Stimulated activated naive CD8-positive, alpha-beta T cell treated with anti-CD3 and anti-CD28 coated beads, Interleukin-15, Interleukin-2, amounts not matched to agents 100 ng/mL and 50 ng/mL, for 24 hours (primary cell): ENCODE results near the gene WSB1.

Experiments used
- H3K27ac Mint-ChIP-seq: one replicate; pipeline ENCODE4 v1.8.0; 2021; ENCODE audit warnings: mild to moderate bottlenecking, mixed read lengths
- H3K27me3 Mint-ChIP-seq: one replicate; pipeline ENCODE4 v1.8.0; 2021; ENCODE audit warnings: mixed read lengths
- H3K36me3 Mint-ChIP-seq: one replicate; pipeline ENCODE4 v1.8.0; 2021; ENCODE audit warnings: low read depth, mixed read lengths
- H3K4me1 Mint-ChIP-seq: one replicate; pipeline ENCODE4 v1.8.0; 2021; ENCODE audit warnings: low read depth, mixed read lengths
- H3K4me3 Mint-ChIP-seq: one replicate; pipeline ENCODE4 v1.8.0; 2021; ENCODE audit warnings: mild to moderate bottlenecking, mixed read lengths
- H3K9me3 Mint-ChIP-seq: one replicate; pipeline ENCODE4 v1.8.0; 2021; ENCODE audit warnings: mixed read lengths

WSB1 gene

DNA sequence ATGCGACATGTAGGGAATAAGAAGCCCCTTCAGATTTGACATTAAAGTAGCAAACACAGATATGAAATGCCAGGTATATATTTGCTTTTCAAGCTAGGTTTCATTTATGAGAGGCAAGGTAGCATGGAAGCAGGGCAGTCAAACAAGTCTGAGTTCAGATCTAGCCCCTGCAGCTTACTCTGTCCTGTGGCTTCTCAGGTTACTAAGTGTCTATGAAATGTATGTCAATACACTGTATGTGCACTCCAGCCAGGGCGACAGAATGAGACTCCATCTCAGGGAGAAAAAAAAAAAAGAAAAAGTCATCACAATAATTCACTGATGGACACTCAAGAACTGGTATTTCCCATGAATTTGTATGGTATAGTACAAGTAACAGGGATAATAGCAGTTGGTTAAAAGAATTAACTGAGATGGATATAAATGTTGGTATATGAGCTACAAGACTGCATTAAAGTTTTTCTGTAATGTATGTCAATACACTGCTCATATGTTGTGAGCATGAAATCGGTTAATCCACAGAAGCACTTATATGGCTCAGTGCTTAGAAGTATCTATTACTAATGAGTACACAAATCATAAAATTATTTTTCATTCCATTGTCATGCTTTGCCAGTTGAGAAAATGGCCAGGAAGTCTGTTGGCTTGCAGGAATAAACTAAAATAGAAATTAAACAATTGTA, 2.9 kb upstream of the WSB1 start:
- H3K4me3 Mint-ChIP-seq: no peak overlapping the region
- no peak overlapping the region for H3K27ac Mint-ChIP-seq
- peaks cover 21% of the 10 kb centered on the region for H3K4me1 Mint-ChIP-seq
- no peaks in the 10 kb centered on the region for H3K27me3 Mint-ChIP-seq
- H3K36me3 Mint-ChIP-seq: peaks cover 2% of the 10 kb centered on the region
- H3K9me3 Mint-ChIP-seq: no peaks in the 10 kb centered on the region

DNA sequence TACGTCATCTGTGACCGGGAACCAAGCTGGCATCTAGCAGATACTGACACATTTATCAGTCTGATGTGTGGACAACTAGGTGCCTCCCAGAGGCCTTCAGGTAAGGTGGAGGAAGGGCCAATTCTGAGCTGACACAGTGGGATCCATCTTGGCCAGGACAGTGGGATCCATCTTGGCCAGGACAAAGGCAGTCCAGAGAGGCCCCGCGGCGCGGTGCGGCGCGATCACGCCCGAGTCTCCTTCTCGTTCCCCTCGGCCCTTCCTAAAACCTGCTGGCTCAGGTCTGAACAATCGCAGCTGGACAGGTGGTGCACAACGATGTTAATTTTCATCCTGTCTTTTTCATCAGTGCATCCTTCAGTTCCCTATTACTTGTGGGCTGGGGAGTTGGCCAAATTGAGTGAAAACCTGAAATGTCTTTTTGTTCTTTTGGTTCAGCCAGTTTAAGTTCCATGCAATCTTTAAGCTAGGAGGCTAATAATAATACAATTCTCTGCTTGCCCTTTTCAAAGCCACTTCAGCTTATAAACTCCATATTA, 486 bp upstream of the WSB1 start:
- Mint-ChIP-seq H3K9me3 (no peaks in the 10 kb centered on the region), H3K4me1 (peaks cover 44% of the 10 kb centered on the region), H3K36me3 (peaks cover 7% of the 10 kb centered on the region), H3K27me3 (no peaks in the 10 kb centered on the region), H3K27ac (peak overlapping the region; percentile 98), H3K4me3 (peak overlapping the region; percentile 97)

DNA sequence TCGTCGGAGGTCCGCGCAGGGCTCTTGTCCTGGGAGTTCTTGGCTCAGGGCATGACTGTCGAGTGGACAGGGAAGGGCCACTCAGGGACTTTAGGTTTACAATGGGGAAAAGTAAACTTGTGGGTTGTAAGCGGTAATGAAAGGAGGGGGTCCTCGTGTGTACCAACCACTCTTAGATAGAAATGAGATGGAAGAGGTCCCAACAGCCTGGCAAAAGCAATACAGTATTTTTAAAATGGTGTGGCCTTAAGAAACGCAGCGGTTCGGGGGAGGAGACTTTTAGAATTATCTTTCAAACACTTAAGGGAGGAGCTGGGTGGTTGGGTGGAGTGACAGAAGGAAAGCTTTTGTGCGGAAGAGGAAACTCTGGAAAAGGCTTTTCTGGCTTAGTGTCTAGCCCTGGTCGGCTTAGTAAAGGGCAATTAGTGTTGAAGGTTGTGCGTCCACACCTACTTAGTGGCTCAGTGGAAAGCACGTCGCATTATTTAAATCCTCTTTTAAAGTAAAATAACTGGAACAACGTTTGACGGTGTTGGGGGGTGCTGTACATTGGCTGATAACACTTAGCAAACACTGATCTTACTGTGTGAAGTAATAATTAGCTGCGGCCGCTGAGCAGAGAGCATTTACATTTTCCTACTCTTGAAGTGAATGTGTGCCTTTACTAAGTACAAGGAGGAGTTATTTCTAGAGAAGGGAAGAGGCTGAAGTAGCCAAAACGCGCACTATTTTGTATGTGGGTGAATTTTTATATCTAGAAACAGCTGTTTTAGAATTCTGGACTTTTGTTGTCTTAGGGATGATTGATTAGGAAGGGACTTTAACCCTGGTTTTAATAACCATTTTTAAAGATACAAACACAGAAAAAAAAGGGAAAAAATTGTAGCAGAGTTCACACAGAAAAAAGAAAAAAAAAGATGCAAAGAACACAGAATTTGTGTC, 1.0 kb downstream of the WSB1 start:
- H3K36me3 Mint-ChIP-seq: peaks cover 7% of the 10 kb centered on the region
- peak overlapping the region; percentile 98 for H3K27ac Mint-ChIP-seq
- H3K27me3 Mint-ChIP-seq: no peaks in the 10 kb centered on the region
- H3K9me3 Mint-ChIP-seq: no peaks in the 10 kb centered on the region
- peak overlapping the region; percentile 97 for H3K4me3 Mint-ChIP-seq
- peaks cover 57% of the 10 kb centered on the region for H3K4me1 Mint-ChIP-seq

DNA sequence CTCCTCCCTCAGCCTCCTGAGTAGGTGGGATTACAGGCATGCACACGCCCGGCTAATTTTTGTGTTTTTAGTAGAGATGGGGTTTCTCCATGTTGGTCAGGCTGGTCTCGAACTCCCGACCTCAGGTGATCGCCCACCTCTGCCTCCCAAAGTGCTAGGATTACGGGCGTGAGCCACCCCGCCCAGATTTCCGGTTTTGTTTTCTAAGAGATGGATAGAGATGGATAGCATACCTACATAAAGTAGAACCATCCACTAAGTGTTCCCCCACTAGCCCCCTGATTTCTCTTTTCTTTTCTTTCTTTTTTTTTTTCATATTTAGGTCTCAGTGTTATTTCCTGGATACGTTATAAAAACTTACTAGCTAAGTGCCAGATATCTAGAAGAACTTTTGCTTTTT, 2.0 kb downstream of the WSB1 start:
- Mint-ChIP-seq H3K9me3 (no peaks in the 10 kb centered on the region), H3K27ac (peak overlapping the region; percentile 98), H3K36me3 (peaks cover 7% of the 10 kb centered on the region)

DNA sequence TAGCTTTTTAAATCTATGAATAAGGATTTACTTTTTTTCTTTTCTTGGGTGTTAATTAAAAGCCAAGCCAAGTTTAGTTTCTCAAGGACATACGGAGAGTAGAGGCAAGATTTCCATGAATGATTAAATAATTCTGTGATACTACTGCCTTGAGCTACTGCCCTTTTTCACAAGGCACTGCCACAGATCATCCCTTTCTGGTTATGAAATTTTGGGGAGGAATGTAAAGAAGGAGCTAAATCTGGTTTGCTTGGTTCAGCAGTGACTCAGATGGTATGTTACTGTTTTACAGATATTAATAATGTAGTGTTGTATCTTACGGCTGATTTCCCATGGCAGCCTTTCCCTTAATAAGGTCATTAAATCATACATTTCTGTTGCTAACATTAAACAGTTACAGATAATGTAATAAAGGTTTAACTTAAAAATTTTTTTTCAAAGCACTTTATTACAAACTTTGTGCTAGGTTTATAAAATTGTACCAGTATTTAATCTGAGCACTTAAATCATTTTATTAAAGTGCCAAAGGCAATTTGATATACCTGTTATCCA, 2.6 kb downstream of the WSB1 start:
- Mint-ChIP-seq H3K4me3 (peak overlapping the region; percentile 97), H3K27me3 (no peaks in the 10 kb centered on the region), H3K36me3 (peaks cover 12% of the 10 kb centered on the region), H3K4me1 (peaks cover 67% of the 10 kb centered on the region), H3K9me3 (no peaks in the 10 kb centered on the region), H3K27ac (peak overlapping the region; percentile 98)

More for the DNA sequence above, 2.0 kb downstream of the WSB1 start:
- peaks cover 61% of the 10 kb centered on the region for H3K4me1 Mint-ChIP-seq
- peak overlapping the region; percentile 97 for H3K4me3 Mint-ChIP-seq
- H3K27me3 Mint-ChIP-seq: no peaks in the 10 kb centered on the region

DNA sequence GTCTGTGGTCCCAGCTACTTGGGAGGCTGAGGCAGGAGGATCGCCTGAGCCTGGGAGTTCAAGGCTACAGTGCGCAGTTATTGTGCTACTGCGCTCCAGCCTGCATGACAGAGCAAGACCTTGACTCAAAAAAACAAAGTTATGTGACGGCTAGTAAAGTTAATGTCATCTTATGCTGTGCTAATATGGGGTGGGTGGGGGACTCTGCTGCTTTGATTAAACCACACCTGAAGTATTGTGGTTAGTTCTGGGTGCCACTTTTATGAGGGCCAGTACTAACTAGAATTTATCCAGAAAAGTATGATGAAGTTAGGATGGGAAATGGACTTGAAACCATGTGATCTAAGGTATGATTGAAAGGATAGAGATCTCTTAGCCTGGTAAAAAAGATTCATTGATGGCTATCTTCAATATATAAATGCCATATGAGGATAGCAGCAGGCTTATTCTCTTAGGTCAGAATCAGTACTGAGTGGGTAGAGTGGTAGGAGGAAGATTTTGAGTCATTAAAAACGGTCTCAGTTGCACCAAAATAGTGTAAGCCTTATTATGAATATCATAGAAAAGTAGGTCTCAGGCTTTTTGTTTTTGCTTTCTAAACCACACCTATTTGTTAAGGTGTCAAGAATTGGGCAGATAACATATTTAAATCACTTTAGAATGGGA, 5.6 kb downstream of the WSB1 start:
- Mint-ChIP-seq H3K4me3 (peak overlapping the region; percentile 31), H3K27me3 (no peaks in the 10 kb centered on the region), H3K27ac (peak overlapping the region; percentile 65), H3K36me3 (peaks cover 34% of the 10 kb centered on the region), H3K9me3 (no peaks in the 10 kb centered on the region), H3K4me1 (peaks cover 72% of the 10 kb centered on the region)

DNA sequence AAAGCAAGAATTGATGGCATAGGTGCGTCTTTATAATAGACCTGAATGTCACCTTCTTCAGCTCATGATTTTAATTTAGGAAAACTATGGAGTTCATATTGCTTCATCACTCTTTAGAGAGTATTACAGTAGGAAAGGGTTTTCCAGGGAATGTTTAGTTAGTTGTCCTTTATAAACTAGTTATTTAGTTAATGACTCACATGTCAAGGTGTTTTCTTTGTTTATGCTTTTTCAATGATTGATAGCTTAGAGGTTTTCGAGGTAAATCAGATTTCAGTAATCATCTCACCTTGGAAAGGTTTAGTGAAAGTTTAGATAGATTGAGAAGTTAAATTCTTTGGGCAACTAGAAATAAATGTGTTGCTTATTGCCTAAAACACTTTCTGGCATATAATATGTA, 9.8 kb downstream of the WSB1 start:
- H3K9me3 Mint-ChIP-seq: no peaks in the 10 kb centered on the region
- H3K4me1 Mint-ChIP-seq: peaks cover 36% of the 10 kb centered on the region
- peaks cover 61% of the 10 kb centered on the region for H3K36me3 Mint-ChIP-seq
- no peaks in the 10 kb centered on the region for H3K27me3 Mint-ChIP-seq
- no peak overlapping the region for H3K27ac Mint-ChIP-seq
- no peak overlapping the region for H3K4me3 Mint-ChIP-seq

DNA sequence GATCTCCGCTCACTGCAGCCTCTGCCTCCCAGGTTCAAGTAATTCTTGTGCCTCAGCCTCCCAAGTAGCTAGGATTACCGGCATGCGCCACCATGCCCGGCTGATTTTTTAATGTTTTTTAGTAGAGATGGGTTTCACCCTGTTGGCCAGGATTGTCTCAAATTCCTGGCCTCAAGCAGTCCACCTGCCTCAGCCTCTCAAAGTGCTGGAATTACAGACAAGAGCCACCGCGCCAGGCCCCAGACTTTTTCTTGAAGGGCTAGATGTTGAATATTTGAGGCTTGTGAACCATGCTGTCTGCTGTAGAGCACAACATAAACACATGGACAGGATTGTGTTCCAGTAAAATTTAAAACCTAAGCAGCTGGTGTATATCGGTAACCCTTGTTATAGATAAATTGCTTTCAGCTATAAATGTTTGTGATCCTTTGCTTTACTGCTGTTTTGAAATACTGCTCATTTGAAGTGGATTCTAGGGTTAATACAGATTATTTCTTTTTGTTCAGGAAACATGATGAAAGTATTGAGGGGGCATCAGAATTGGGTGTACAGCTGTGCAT, 12.4 kb downstream of the WSB1 start:
- peaks cover 15% of the 10 kb centered on the region for H3K4me1 Mint-ChIP-seq
- no peak overlapping the region for H3K4me3 Mint-ChIP-seq
- H3K36me3 Mint-ChIP-seq: peaks cover 72% of the 10 kb centered on the region
- H3K27me3 Mint-ChIP-seq: no peaks in the 10 kb centered on the region
- no peaks in the 10 kb centered on the region for H3K9me3 Mint-ChIP-seq
- no peak overlapping the region for H3K27ac Mint-ChIP-seq

DNA sequence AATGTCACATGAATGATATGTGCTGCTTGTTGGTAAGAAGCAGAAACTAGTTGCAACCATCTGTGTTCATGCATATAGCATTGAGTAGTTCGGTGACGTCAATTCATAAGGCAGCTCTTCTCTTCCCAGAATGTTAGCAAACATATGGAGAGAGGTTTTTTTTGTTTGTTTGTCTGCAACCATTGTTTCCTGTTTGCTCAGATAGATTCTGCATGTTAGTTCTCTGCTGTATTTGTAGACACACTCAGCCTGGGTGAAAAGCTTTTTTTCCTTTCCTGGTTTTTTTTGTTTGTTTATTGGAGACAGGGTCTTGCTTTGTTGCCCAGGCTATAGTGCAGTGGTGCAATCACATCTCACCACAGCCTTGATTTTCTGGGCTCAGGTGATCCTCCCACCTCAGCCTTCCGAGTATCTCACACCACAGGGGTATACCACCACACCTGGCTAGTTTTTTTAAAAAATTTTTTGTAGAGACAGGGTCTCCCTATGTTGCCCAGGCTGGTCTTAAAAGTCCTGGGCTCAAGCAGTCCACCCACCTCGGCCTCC, 16.7 kb downstream of the WSB1 start:
- no peak overlapping the region for H3K4me3 Mint-ChIP-seq
- no peak overlapping the region for H3K27ac Mint-ChIP-seq
- no peaks in the 10 kb centered on the region for H3K4me1 Mint-ChIP-seq
- peaks cover 75% of the 10 kb centered on the region for H3K36me3 Mint-ChIP-seq
- H3K9me3 Mint-ChIP-seq: no peaks in the 10 kb centered on the region
- no peaks in the 10 kb centered on the region for H3K27me3 Mint-ChIP-seq

DNA sequence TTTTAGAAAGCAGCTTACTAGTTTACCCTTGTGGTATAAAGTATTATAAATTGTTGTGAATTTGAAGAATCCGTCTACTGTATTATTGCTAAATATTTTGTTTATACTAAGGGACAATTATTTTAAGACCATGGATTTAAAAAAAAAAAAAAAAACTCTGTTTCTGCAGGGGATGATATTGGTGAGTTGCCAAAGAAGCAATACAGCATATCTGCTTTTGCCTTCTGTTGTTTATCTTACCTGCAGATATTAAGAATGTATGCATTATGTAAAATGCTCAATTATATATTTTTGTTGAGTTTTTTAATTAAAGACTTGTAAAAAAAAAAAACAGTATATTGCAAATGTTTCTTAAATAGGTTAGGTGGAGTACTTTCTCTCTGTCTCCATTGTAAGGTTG, 19.4 kb downstream of the WSB1 start:
- H3K4me1 Mint-ChIP-seq: no peaks in the 10 kb centered on the region
- H3K4me3 Mint-ChIP-seq: no peak overlapping the region
- H3K36me3 Mint-ChIP-seq: peaks cover 72% of the 10 kb centered on the region
- no peaks in the 10 kb centered on the region for H3K27me3 Mint-ChIP-seq
- H3K27ac Mint-ChIP-seq: no peak overlapping the region
- H3K9me3 Mint-ChIP-seq: no peaks in the 10 kb centered on the region

DNA sequence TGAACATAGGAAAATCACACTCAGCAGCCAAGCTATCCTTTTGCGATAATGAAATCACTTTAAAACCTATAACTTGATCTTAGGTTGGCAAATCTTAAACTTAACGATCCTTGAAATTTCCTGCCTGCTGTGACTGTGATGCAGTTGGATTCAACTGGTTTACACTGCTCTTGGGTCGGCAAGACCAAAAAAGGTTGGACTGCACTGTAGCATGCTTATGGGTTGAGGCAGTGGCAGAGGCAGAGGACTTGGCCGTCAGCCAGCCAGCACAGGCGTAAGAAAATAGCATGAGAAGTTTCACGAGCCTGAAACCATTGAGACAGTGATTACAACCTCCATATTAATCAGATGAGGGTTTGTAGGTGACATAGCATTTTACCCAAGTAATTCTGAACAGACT, 21.4 kb downstream of the WSB1 start:
- Mint-ChIP-seq H3K9me3 (no peaks in the 10 kb centered on the region), H3K36me3 (peaks cover 68% of the 10 kb centered on the region)

DNA sequence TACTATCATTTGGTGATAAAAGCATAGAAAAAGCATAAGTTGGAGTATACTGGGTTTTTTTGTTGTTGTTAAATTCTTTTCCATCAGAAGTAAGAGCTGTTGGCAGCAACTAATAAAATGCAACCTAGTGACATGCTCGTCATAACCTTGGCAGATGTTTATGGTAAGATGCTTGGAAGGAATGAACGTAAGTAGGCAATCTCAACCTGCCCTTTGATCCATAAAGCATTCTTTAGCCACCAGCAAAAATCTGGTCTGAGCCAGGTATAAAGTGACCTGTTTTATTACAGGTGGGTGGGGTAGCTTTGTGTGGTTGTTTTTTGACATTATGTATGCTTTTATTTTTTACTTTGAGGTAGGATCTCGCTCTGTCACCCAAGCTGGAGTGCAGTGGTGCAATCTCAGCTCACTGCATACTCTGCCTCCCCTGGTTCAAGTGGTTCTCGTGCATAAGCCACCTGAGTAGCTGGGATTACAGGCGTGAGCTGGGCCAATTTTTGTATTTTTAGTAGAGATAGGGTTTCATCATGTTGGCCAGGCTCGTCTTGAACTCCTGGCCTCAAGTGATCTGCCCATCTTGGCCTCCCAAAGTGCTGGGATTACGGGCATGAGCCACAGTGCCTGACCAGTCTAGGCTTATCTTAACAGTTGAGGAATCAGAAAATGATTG, 22.0 kb downstream of the WSB1 start:
- Mint-ChIP-seq H3K4me1 (no peaks in the 10 kb centered on the region), H3K27me3 (no peaks in the 10 kb centered on the region), H3K9me3 (no peaks in the 10 kb centered on the region), H3K4me3 (no peak overlapping the region), H3K36me3 (peaks cover 62% of the 10 kb centered on the region), H3K27ac (no peak overlapping the region)

More for the DNA sequence above, 21.4 kb downstream of the WSB1 start:
- Mint-ChIP-seq H3K4me1 (no peaks in the 10 kb centered on the region), H3K4me3 (no peak overlapping the region), H3K27me3 (no peaks in the 10 kb centered on the region), H3K27ac (no peak overlapping the region)

DNA sequence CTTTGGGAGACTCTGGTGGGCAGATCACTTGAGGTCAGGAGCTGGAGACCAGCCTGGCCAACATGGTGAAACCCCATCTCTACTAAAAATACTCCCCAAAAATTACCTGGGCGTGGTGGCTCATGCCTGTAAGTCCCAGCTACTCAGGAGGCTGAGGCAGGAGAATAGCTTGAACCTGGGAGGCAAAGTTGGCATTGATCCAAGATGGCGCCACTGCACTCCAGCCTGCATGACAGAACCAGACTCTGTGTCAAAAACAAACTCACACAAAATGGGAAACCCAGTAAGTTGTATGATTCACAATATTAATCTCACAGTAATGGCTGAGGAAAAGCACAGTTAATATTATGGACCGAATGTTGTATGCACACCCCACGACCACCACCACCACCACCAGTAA, 24.3 kb downstream of the WSB1 start:
- Mint-ChIP-seq H3K27me3 (no peaks in the 10 kb centered on the region), H3K36me3 (peaks cover 42% of the 10 kb centered on the region), H3K9me3 (no peaks in the 10 kb centered on the region), H3K4me3 (no peak overlapping the region), H3K4me1 (no peaks in the 10 kb centered on the region), H3K27ac (no peak overlapping the region)

DNA sequence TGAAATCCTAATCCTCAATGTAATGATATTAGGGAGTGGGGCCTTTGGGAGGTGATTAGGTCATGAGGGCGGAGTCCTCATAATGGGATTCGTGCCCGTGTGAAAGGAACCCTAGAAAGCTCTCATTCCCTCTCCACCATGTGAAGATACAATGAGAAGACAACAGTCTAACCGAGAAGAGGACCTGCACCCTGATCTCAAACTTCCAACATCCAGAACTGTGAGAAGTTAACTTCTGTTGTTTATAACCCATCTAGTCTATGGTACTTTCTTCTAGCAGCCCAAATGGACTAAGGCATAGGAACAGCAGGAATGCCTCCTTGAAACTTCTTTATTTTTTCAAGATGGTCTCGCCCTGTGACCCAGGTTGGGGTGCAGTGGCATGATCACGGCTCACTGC, 24.7 kb downstream of the WSB1 start:
- Mint-ChIP-seq H3K27ac (no peak overlapping the region), H3K36me3 (peaks cover 38% of the 10 kb centered on the region), H3K27me3 (no peaks in the 10 kb centered on the region), H3K4me1 (no peaks in the 10 kb centered on the region), H3K4me3 (no peak overlapping the region), H3K9me3 (no peaks in the 10 kb centered on the region)
